ENCODE data around the gene WSCD2.

GRCh38 chr12:108236366-108236765, 107.3 kb downstream of the WSCD2 start:
- TF ChIP-seq, protein P1, sequence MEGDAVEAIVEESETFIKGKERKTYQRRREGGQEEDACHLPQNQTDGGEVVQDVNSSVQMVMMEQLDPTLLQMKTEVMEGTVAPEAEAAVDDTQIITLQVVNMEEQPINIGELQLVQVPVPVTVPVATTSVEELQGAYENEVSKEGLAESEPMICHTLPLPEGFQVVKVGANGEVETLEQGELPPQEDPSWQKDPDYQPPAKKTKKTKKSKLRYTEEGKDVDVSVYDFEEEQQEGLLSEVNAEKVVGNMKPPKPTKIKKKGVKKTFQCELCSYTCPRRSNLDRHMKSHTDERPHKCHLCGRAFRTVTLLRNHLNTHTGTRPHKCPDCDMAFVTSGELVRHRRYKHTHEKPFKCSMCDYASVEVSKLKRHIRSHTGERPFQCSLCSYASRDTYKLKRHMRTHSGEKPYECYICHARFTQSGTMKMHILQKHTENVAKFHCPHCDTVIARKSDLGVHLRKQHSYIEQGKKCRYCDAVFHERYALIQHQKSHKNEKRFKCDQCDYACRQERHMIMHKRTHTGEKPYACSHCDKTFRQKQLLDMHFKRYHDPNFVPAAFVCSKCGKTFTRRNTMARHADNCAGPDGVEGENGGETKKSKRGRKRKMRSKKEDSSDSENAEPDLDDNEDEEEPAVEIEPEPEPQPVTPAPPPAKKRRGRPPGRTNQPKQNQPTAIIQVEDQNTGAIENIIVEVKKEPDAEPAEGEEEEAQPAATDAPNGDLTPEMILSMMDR (conservative IDR thresholded peaks at IDR 0.05), result no peak
- no peak for TF ChIP-seq ZFX (IDR thresholded peaks at IDR 0.05)

Measured in C4-2B (cell line).